ENCODE results near the gene AGPAT4. TPM values are rescaled to one million over a fixed set of nuclear protein-coding genes. Genes with fewer than 3 reads are reported as not detected.

The AGPAT4 gene
- total RNA-seq, 1 donor from 2014 or later: 19.7 TPM

GRCh38 chr6:161232467-161232866 lies 41.4 kb downstream of the AGPAT4 start:
- no peaks in the 10 kb centered on the region for H3K9me3 ChIP-seq
- H3K4me3 ChIP-seq: no peak overlapping the region
- H3K4me1 ChIP-seq: peaks cover 32% of the 10 kb centered on the region
- H3K27ac ChIP-seq: no peak overlapping the region
- H3K36me3 ChIP-seq: no peaks in the 10 kb centered on the region
- ATAC-seq: no peak
- DNase-seq: no peak
- TF ChIP-seq CTCF (IDR thresholded peaks at IDR 0.05): no peak
- H3K27me3 ChIP-seq (ENCODE audit: low read depth): no peaks in the 10 kb centered on the region
- intact Hi-C loops (cut with DNase I): no loop called here

GRCh38 chr6:161232010-161232409 lies 41.9 kb downstream of the AGPAT4 start:
- Histone ChIP-seq H3K27me3 (ENCODE audit: low read depth) (no peaks in the 10 kb centered on the region), H3K9me3 (no peaks in the 10 kb centered on the region), H3K36me3 (no peaks in the 10 kb centered on the region), H3K27ac (no peak overlapping the region), H3K4me3 (no peak overlapping the region), H3K4me1 (peaks cover 36% of the 10 kb centered on the region)
- DNase-seq (no peak), ATAC-seq (no peak)
- no peak for TF ChIP-seq CTCF (IDR thresholded peaks at IDR 0.05)
- intact Hi-C loops (cut with DNase I): no loop called here

- Histone ChIP-seq H3K36me3 (no peaks in the 10 kb centered on the region), H3K4me1 (peaks cover 41% of the 10 kb centered on the region), H3K9me3 (no peaks in the 10 kb centered on the region), H3K27ac (no peak overlapping the region), H3K4me3 (no peak overlapping the region), H3K27me3 (ENCODE audit: low read depth) (no peaks in the 10 kb centered on the region)
- intact Hi-C loops (cut with DNase I): no loop called here
- no peak for ATAC-seq
- DNase-seq: no peak
- no peak for TF ChIP-seq CTCF (IDR thresholded peaks at IDR 0.05)
These were observed 43.5 kb downstream of the AGPAT4 start for GRCh38 chr6:161230339-161230738.

DNA sequence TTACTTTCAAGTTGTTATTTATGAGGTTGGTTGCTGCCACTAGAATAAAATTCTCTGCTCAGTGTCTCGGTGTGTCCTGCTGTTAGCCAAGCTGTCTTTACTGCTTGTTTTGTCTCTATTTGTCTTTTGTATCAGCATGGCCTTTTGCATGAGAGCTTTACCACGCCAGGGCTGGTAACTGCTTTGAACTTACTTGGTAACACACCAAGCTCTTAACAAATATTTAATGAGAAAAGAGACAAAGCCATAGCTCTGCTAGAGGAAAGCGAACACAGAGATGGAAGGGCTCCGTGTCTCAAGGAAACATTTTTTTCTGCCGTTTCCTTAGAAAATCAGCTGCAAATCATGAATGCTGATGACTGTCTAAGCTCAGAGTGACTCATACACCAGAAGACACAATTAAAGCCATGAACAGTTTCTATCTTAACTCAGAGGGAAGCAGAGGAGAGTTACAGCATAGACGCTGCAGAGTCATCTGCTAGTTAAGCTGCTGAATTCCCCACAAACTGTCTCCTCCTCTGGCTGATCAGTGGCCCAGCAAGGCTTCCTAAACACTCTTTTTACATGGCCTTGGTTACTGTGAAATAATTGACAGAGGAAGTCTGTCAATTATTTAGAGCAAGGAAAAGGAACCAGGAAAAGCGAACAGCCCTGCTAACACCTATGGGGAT lies 44.8 kb downstream of the AGPAT4 start:
- no peaks in the 10 kb centered on the region for H3K9me3 ChIP-seq
- no peak for DNase-seq
- H3K27ac ChIP-seq: peak overlapping the region; percentile 26
- ATAC-seq: peak; percentile 51 to 68
- TF ChIP-seq CTCF (IDR thresholded peaks at IDR 0.05): no peak
- no peaks in the 10 kb centered on the region for H3K27me3 ChIP-seq (ENCODE audit: low read depth)
- H3K4me3 ChIP-seq: no peak overlapping the region
- intact Hi-C loops (cut with DNase I): no loop called here
- peaks cover 41% of the 10 kb centered on the region for H3K4me1 ChIP-seq
- H3K36me3 ChIP-seq: no peaks in the 10 kb centered on the region

GRCh38 chr6:161228096-161228495 lies 45.8 kb downstream of the AGPAT4 start:
- peaks cover 41% of the 10 kb centered on the region for H3K4me1 ChIP-seq
- intact Hi-C loops (cut with DNase I): no loop called here
- no peak overlapping the region for H3K4me3 ChIP-seq
- no peaks in the 10 kb centered on the region for H3K9me3 ChIP-seq
- no peak for DNase-seq
- no peaks in the 10 kb centered on the region for H3K36me3 ChIP-seq
- no peak for ATAC-seq
- H3K27ac ChIP-seq: no peak overlapping the region
- no peak for TF ChIP-seq CTCF (IDR thresholded peaks at IDR 0.05)
- H3K27me3 ChIP-seq (ENCODE audit: low read depth): no peaks in the 10 kb centered on the region
